ENCODE data around the gene PMIS2.

Gene PMIS2

DNA sequence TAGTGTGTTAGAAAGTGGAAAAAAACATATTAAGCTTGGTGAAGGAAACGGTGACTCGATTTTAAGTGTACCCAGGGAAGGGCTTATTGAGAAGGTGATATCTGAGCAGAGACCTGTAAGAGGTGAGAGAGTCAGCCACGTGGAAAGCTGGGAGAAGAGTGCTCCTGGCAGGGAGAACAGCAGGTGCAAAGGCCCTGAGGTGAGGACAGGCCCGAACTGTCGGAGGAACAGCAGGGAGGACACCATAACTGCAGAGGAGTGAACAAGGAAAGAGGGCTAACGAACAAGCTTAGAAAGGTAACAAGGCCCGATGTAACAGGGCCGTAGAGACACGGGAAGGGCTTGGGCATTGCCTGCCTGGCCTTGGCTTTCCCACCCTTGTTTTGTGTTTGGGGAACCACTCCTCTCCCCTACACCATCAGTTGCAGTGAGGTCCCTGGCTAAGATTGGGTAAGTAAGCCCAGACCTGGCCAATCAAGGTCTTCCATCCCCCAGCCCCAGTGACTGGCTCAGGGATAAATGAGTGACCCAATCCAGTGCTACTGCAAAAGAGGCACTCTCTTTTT lies 29.9 kb upstream of the PMIS2 start:
- no peak for DNase-seq

DNA sequence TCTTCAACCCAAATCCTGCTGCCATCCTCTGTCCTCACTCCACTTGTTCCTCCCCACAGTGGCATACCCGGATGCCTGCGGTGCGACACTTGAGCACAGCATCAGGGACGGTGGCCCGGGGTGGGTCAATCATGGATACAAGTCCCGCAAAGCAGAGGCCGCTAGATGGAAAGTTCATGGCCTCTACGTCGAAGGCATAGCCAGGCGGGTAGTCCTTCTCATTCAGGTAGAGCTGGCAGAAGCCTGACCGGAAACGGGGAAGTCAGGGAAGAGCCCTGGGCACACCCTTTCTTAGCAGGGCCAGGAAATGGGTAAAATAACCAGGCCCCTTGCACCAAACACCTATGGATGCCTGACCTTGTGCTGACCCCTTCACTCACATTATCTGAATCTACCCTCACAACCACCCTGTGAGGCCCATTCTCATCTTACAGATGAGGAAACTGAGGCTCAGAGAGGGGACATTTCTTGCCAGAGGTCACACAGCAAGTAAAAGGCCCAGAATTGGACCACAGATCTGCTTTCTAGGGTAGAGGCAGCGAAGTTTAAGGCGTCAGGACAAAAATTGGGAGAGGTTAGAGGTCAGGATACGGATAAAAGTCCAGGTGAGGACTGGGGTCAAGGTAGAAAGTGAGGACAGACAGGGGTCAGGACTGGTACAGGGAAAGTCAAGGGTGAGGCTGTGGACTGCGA lies 29.0 kb upstream of the PMIS2 start:
- no peak for DNase-seq

DNA sequence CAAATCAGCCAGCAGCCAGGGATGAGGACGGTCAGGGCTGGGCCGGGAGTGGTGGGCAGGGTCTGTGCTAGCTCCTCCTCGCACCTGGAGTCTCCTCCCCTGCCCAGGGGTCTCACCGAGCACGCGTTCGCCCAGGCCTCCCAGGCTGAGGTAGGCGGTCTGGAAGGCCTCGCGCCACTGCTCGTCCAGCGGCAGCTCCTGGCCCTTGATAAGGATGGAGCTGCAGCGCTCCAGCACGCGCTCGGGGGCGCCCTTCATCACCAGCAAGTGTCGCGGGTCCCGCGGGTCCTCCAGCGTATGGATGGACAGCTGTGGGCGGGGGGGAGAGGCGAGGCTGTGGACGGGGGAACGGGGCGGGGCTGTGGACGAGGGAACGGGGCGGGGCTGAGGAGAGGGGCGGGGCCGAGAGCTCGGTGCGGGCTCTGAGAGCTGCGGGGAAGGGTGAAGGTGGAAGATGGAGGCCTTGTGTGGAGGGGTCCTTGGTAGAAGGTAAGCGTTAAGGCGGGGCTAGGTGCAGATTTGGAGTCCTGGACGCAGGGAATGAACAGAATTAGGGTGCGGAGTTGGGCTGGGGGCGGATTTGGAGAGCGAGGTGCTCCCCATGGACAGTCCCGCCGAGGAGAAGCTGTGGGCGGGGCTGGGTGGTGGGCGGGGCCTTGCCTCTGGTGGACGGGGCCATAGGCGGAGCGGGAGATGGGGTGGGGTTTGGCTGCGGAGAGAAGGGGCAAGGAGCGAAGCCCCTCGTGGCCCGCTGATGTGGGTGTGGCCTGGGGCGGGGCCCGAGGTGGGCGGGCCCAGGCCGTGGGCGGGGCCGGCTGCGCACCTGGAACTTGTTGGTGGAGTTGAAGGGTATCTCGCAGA lies 28.2 kb upstream of the PMIS2 start:
- DNase-seq = peak in 11 of 56 donors; percentile 9 to 80 (median 23)

DNA sequence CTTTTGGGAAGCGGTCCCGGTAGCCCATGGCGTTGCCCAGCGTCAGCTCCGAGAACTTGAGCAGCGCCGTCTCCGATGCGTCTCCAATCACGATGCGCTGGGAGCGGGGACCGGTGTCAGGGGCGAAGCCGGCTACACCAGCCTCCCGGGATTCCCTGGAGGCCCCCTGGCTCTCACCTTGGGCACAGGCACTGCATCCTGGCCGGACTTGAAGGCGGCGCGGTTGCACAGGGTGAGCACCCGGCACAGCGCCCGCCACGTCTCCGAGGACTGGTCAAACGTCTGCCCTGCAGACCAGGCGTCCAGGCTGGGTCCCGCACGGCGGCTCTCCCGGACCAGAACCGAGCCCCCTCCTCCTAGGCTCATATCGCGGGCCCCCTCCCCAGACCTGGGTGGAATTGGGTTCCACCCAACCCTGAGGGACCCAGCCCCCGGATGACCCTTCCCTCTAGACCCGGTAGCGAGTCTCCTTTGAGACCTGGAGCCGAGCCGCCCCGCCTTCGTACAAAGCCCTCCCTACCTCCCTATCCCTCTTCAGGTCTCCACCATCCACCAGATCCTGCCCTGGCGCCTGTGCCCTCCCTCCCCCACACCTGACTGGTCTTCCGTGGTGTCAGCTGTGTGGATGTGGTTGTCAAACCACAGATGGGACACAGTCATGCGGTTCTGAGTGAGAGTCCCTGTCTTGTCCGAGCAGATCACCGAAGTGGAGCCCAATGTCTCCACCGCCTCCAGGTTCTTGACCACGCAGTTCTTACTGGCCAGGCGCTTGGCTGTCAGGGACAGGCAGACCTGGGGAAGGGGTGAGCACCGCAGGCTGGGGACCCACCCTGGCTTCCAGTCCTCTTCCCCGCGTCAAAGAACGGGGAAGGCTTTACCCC lies 27.3 kb upstream of the PMIS2 start:
- no peak for DNase-seq

DNA sequence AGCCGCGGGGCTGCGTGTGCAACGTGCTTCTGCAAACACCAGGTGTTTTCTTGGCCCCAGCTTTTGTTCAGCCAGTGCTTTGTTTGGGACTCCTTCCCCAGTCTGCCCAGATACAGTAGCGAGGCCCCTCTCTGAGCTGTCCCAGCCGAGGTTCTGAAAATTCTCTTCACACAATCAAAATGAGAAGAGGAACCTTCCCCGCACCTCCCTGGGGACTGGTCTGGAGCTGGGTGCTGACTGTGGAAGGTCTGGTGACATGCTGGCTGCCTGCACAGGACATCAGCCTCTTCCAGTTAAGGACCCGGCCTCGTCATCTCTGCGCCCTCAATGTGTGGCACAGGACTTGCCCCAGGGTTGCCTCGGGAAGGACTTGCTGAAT lies 26.7 kb upstream of the PMIS2 start:
- no peak for DNase-seq

DNA sequence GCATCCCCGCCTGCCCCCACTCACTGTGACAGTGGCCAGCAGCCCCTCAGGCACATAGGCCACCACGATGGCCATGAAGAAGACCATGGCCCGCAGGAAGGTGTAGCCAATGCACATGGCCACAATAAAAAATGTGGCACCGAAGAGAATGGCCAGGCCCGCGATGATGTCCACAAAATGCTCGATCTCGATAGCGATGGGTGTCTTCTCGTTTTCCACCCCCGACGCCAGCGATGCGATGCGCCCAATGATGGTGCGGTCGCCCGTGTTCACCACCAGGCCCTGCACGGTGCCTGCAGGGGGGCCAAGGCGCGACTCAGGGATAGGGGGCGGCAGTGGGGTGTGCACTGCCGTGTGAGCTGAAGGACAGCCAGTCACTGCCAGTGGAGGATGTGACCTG lies 26.2 kb upstream of the PMIS2 start:
- DNase-seq = no peak

DNA sequence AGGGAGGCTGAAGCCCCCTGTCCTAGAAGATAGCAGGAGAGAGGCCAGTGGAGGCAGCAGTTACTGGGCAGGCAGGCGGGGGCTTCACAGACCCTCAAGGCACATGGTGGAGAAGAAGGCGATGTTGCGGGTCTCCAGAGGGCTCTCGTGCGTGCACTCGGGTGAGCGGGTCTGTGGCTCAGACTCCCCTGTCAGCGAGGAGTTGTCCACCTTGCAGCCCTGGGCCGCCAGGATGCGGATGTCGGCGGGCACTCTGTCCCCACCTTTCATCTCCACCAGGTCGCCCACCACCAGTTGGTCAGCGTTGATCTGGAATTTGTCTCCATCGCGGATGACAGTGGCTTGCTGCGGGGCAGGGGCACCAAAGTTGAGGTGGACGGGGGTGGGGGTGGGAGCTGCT lies 25.7 kb upstream of the PMIS2 start:
- DNase-seq = no peak

DNA sequence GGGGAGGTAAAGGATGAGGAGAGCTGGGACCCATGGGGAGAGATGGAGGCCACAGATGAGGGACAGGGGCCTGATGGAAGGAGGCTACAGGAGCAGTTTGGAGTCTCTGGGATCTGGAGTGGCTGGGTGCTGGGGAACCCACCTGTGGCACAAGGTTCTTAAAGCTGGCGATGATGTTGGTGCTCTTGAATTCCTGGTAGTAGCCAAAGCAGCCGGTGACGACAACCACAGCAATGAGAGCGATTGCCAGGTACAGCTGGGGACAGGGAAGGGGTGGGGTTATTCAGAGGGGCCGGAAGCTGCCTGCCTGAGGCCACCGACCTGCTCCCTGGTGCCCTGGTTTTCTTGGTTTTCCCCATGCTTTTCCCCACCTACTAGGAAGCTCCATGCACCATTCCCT lies 25.3 kb upstream of the PMIS2 start:
- no peak for DNase-seq

DNA sequence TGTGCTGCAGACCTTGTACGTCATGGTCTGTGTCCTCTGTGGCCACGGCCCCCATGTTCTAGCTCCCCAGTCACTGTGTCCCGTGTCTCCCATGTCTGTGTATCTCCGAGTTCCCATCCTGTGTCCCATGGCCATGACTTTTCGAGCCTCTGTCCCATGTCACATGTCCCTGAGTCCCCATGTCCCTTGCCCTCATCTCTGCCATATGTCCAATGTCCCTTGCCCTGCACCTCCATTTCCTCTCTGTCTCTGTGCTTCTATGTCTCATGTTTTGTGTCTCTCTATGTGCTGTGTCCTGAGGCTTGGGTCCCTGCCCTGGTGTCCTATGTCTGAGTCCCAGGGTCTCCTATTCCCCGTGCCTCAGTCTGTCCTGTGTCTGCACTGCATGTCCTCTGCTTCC lies 24.5 kb upstream of the PMIS2 start:
- DNase-seq = no peak

DNA sequence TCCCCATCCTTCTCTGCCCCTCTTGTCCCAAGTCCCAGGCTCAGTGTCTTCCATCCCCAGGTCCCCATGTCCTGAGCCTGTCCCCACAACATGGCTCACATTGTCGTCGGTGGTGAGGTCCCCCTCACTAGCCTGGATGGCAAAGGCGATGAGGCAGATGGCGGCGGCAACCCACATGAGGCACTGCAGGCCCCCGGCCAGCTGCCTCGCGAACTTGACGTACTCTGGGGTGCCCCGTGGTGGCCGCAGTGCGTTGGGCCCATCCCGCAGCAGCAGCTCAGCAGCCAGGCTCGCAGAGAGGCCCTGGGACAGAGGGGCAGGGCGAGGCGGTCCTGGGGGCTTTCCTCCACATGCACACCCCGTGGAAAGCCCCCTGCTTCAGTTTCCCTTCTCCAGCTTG lies 23.6 kb upstream of the PMIS2 start:
- DNase-seq = no peak

DNA sequence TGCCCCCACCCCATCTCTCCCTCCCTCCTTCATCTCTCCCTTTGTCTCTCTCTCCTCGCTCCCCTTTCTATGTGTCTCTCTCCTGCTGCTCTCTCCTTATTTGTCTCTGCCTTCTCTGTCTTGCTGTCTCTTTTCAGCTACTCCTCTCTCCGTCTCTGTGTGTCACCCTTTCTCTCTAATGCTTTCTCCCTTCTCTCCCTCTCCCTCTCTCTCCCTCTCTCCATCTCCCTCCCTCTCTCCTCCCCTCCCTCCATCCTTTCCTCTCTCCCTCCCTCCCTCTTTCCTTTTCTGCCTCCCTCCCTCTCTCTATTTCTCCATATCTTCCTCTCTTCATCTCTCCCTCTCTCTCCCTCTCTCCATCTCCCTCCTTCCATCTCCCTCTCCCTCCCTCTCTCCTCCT lies 23.2 kb upstream of the PMIS2 start:
- no peak for DNase-seq

DNA sequence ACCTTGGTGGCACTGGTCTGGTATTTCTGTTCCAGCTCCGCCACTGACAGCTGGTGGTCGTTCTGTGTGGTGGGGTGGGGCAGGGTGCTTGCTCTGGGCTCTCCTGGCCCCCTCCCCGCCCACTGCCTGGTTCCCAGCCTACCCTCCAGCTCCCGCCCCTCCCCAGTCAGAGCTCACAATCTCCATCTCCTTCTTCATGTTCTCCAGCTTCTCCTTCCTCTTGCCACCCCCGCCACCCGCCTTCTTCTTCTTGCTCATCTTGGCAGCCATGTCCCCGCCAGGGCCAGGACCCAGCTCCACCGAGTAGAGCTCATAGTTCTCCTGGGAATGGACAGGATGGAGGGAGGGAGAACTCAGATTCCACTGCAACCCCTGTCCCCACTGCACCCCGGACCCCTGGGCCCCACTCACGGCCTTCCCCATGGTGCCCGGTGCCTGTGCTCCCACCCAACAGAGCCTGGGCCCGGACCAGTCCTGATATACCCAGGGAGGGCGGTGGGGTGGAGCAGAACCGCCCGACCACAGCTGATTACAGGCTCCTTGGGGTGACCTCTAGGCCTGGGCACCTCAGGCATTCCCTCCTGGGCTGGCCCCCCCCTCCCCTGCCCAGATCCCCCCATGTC lies 22.7 kb upstream of the PMIS2 start, which contains the start of gene ATP4A:
Gene ATP4A (minus strand): TSS at position 452 of the 623 bp plus-strand sequence. CDS start 29 bp downstream, at position 423.
- DNase-seq = no peak

DNA sequence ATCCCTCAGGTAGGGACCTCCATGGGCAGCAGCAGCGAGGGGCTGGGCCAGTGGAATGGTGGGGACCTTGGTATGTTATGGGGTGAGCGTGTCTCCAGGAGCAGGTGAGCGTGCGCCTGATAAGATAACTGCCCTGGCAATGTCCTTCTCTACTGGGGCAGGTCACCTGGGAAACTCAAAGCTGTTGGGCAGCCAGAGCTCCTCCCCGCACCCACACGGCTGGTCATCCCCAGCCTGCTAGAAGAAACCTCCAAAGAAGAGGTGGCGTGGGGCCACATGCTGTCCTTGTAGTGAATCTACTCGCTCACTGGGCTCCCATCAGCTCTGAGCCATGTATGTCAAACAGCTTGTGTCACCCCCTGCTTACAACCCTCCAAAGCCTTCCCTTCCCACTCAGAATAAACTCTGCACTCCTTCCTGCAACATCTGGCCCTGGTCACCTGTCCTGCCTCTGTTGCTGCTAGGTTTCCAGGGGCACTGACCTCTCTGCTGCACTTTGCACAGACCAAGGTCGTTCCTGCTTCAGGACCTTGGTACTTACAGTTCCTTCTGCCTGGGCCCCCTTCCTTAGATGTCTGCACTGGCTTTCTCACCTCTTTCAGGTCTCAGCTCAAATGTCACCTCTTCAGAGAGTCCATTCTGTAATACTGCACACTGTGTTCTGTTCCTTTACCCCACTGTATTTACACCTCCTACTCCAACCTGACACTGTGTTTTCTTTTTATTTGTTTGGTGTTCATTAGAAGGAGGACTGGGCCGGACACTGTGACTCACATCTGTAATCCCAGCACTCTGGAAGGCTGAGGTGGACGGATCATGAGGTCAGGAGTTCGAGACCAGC lies 20.7 kb upstream of the PMIS2 start:
- no peak for DNase-seq

DNA sequence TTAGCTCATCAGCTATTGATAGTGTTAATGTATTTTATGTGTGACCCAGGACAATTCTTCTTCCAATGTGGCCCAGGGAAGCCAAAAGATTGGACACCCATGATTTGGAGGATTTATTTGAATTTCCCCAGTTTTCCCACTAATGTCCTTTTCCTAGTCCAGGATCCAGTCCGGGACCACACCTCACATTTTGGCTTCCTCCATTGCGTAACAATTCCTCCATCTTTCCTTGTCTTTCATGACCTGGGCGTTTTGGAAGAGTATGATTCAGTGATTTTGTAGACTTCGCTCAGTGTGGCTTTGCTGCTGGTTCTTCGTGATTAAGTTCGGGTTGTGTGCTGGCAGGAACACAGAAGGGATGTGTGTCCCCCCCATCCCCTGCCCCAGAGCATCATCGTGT lies 19.2 kb upstream of the PMIS2 start:
- DNase-seq = no peak

DNA sequence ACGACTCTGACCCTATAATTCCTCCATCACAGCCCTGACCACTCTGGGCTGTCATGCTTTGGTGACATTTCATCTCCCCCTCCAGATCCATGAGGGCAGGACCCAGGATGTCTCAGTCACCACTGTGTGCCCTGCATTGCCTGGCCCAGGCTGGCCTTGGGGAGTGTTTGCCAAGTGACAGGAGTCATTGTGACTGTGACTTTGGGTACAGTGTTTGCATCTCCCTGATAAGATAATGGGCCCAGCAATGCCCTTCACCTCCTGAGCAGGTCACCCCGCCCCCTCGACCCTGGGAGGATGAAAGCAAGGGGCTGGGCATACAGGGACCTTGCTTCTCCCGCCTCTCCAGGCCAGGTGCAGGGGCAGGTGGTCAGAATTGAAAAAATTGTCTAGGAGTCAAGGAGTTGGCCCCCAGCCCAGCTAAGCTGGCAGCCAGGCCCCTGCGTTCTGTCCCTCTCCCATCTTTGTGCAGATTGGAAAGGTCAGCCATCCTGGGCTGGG lies 16.6 kb upstream of the PMIS2 start:
- DNase-seq = no peak

DNA sequence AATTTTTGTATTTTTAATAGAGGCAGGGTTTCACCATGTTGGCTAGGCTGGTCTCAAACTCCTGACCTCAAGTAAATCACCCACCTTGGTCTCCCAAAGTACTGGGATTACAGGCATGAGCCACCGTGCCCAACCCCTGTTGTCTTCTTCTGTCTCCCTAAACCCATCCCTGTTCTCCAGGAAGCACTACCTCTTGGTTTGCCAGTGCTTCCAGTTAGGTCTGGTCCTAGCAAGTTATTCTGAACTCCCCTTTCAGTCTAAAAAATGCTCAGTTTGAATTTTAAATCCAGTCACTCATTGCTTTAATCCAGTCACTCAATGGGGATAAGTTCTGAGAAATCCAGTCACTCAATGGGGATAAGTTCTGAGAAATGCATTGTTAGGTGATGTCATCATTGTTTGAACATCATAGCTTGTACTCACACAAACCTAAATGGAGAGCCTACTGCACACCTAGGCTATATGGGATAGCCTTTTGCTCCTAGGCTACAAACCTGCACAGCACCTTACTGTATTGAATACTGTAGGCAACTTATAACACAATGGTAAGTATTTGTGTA lies 14.5 kb upstream of the PMIS2 start:
- no peak for DNase-seq

DNA sequence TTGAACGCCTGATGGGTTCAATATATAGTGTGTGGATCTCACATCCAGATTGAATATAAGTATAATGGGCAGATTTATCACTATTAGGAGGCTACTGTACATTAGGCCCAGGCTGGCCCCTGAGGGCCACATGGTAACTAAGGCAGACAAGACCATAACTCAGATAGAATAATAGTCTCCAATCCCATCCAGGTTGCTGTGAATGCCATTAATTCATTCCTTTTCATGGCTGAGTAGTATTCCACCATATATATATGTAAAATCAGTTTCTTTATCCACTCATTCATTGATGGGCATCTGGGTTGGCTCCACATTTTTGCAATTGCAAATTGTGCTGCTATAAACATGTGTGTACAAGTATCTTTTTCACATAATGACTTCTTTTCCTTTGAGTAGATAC lies 8.1 kb upstream of the PMIS2 start:
- DNase-seq = no peak

DNA sequence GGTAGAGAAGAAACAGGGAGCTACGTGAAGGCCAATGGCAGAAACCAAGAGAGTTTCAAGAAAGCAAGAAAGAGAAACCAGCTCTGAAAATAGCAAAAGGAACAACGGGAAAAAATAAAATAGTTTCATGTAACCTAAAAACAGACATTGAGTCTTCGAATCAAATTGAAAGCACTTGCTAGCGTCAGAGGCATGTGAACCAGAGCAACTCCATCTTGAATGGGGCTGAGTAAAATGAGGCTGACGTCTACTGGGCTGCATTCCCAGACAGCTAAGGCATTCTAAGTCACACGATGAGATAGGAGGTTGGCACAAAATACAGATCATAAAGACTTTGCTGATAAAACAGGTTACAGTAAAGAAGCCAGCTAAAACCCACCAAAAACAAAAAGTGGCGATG lies 7.3 kb upstream of the PMIS2 start:
- DNase-seq = no peak

DNA sequence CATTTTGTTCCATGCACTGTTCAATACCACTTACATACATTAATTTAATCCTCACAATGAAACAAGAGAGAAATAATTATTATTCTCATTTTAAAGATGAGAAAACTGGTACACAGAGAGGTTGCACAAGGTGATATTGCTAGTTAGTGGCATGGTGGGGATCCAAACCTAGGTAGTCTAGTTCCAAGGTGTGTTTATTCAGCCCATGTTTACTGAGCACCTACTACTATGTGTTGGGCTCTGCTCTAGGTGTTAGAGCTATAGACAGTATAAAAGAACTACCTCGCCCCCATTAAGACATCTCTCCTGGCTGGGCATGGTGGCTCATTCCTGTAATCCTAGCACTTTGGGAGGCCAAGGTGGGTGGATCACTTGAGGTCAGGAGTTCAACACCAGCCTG lies 3.2 kb upstream of the PMIS2 start:
- DNase-seq = no peak

DNA sequence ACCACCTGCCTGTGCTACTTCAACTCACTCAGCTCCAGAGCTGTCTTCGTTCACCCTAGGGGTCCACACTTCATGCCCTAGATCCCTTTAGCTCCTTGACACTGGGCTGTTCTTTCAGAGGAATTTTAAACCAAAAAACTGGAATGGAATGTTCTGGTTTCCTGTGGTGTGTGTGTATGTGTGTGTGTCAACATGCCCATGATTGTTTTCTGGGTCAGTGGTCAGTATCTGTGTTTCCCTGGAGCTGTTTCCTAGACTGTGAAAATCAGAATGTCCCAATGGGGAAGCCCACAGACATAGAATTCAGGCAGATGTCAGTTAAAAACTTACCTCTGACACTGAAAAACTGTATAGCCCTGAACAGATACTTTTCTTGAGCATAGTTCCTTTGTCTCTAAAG lies 1.3 kb downstream of the PMIS2 start:
- DNase-seq = no peak
